ENCODE measurements around the gene FILIP1.

GRCh38 chr6:75331151-75331550 is 162.4 kb downstream of the FILIP1 start:
- TF ChIP-seq, protein P1, sequence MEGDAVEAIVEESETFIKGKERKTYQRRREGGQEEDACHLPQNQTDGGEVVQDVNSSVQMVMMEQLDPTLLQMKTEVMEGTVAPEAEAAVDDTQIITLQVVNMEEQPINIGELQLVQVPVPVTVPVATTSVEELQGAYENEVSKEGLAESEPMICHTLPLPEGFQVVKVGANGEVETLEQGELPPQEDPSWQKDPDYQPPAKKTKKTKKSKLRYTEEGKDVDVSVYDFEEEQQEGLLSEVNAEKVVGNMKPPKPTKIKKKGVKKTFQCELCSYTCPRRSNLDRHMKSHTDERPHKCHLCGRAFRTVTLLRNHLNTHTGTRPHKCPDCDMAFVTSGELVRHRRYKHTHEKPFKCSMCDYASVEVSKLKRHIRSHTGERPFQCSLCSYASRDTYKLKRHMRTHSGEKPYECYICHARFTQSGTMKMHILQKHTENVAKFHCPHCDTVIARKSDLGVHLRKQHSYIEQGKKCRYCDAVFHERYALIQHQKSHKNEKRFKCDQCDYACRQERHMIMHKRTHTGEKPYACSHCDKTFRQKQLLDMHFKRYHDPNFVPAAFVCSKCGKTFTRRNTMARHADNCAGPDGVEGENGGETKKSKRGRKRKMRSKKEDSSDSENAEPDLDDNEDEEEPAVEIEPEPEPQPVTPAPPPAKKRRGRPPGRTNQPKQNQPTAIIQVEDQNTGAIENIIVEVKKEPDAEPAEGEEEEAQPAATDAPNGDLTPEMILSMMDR (IDR thresholded peaks at IDR 0.05) = no peak
- TF ChIP-seq POLR2AphosphoS5 (IDR thresholded peaks at IDR 0.05) = no peak
